ENCODE results near the gene NIN. TPM values are rescaled to one million over a fixed set of nuclear protein-coding genes. Genes with fewer than 3 reads are reported as not detected.

NIN gene
- total RNA-seq, 4 donors from 2014 or later: 9.4 to 66.3 (median 26.5) TPM

DNA sequence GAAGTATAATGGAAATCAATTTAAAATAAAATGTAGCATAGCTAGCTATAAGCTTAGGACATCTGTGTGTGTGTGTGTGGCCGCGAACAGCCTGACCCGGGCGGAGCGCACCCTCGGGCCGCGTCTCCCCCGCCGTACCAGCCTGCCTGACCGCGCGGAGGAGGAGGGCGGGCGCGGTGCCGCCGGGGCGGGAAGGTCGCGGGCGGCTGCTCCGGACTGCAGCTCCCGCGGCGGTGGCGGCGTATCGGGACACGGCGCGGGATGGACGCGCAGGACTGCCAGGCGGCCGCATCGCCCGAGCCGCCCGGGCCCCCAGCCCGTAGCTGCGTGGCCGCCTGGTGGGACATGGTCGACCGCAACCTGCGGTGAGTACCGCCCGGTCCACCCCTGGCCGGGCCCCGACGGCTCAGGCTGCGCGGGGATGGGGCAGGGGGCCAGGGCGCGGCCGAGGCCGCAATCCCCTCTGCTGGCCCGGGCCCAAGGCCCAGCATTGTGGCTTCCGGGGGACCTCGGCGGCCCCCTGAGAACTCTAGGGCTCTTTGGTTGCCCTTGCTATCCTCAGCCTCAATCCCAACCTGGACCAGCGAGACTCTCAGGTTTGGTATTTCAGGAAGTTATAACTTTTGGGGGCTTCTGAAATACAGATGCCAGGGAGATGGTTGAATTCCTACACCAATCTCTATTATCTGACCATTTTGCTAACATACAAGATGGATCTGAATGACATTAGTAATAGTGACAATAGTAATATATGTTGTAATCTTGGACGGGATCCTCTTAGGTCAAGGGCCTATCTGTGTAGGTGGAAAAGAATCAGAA lies 41.2 kb upstream of the NIN start, which contains the start of gene ABHD12B:
Gene ABHD12B (plus strand): TSS at position 140 of the 819 bp plus-strand sequence. CDS start 122 bp downstream, at position 262.
- 46 to 63% methylated on average over 1 to 42 of the region's 63 CpGs for WGBS, 2 donors (ENCODE audit: low coverage in 1 of 2)
- Histone ChIP-seq H3K27ac (peak within 1 kb of the TSS in 3 of 4 donors; percentile 7 to 61 (median 12)), H3K4me3 (peak within 1 kb of the TSS in 2 of 4 donors; percentile 20 to 33), H3K36me3 (no peaks in the 10 kb centered on the region), H3K27me3 (peaks cover 29% of the 10 kb centered on the region), H3K9me3 (no peaks in the 10 kb centered on the region), H3K4me1 (peaks cover 0 to 8% (median 3%) of the 10 kb centered on the region in 4 donors)
- no peak for DNase-seq
- intact Hi-C loops (cut with DNase I; ENCODE audit: low total_unique reads): no loop called here
- in situ Hi-C loops (cut with MboI; ENCODE audit: low pct_ligation_motif_present in 1 of 4, low pct_unique_long_range_greater_than_20kb in 1 of 4, low sequenced_read_pairs in 3 of 4): no loop called here
- TF ChIP-seq POLR2AphosphoS5 (IDR thresholded peaks at IDR 0.05) (no peak), CTCF (IDR thresholded peaks at IDR 0.05) (no peak), POLR2A (IDR thresholded peaks at IDR 0.05) (no peak), EP300 (IDR thresholded peaks at IDR 0.05; ENCODE audit: low read depth) (no peak)

DNA sequence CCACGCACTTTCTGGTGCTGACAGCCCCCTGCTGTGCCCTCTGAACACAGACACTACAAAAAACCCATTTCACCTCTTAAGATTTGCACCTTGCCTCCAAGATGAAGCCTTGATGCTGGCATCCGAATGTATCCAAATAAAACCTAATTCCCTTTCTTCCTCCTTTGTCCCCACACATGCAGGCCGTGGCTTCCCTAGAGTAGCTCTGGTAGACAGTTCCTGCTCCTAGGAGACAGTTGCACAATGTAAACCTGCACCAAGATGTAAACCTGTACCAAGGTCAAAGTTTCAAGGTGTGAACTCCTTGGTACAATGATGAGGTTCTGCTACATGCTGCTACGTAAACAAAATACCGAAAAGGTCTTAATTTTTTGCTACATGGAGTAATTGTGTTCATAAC lies 40.3 kb upstream of the NIN start:
- in situ Hi-C loops (cut with MboI; ENCODE audit: low pct_ligation_motif_present in 1 of 4, low pct_unique_long_range_greater_than_20kb in 1 of 4, low sequenced_read_pairs in 3 of 4): no loop called here
- WGBS, 2 donors (ENCODE audit: low coverage in 1 of 2): 53 to 56% methylated on average over 2 to 5 of the region's 5 CpGs
- DNase-seq: peak; percentile 39
- H3K4me1 ChIP-seq: peaks cover 0 to 8% (median 3%) of the 10 kb centered on the region in 4 donors
- H3K9me3 ChIP-seq: no peaks in the 10 kb centered on the region
- peaks cover 29% of the 10 kb centered on the region for H3K27me3 ChIP-seq
- H3K4me3 ChIP-seq: no peak overlapping the region
- intact Hi-C loops (cut with DNase I; ENCODE audit: low total_unique reads): no loop called here
- no peaks in the 10 kb centered on the region for H3K36me3 ChIP-seq
- H3K27ac ChIP-seq: peak overlapping the region in 2 of 4 donors; percentile 7 to 61
- TF ChIP-seq POLR2A (IDR thresholded peaks at IDR 0.05): peak; percentile 14
- no peak for TF ChIP-seq CTCF (IDR thresholded peaks at IDR 0.05)
- no peak for TF ChIP-seq EP300 (IDR thresholded peaks at IDR 0.05; ENCODE audit: low read depth)

- Histone ChIP-seq H3K4me1 (peaks cover 0 to under 1% (median 0%) of the 10 kb centered on the region in 4 donors), H3K4me3 (no peak overlapping the region), H3K27me3 (peaks cover 5% of the 10 kb centered on the region), H3K27ac (no peak overlapping the region), H3K36me3 (no peaks in the 10 kb centered on the region), H3K9me3 (no peaks in the 10 kb centered on the region)
- intact Hi-C loops (cut with DNase I; ENCODE audit: low total_unique reads) (no loop called here), in situ Hi-C loops (cut with MboI; ENCODE audit: low pct_ligation_motif_present in 1 of 4, low pct_unique_long_range_greater_than_20kb in 1 of 4, low sequenced_read_pairs in 3 of 4) (no loop called here)
- no peak for TF ChIP-seq POLR2A (IDR thresholded peaks at IDR 0.05)
- TF ChIP-seq CTCF (IDR thresholded peaks at IDR 0.05): no peak
- no peak for TF ChIP-seq EP300 (IDR thresholded peaks at IDR 0.05; ENCODE audit: low read depth)
- DNase-seq: no peak
- 58 to 71% methylated on average over 7 to 11 of the region's 11 CpGs for WGBS, 2 donors (ENCODE audit: low coverage in 1 of 2)
Observed at GRCh38 chr14:50865391-50866076, 34.6 kb upstream of the NIN start.

- no peak overlapping the region for H3K27ac ChIP-seq
- 83 to 85% methylated on average over 5 of the region's 5 CpGs for WGBS, 2 donors (ENCODE audit: low coverage in 1 of 2)
- in situ Hi-C loops (cut with MboI; ENCODE audit: low pct_ligation_motif_present in 1 of 4, low pct_unique_long_range_greater_than_20kb in 1 of 4, low sequenced_read_pairs in 3 of 4): no loop called here
- TF ChIP-seq POLR2AphosphoS5 (IDR thresholded peaks at IDR 0.05): no peak
- no peak for TF ChIP-seq POLR2A (IDR thresholded peaks at IDR 0.05)
- TF ChIP-seq CTCF (IDR thresholded peaks at IDR 0.05): no peak
- no peak for TF ChIP-seq EP300 (IDR thresholded peaks at IDR 0.05; ENCODE audit: low read depth)
- no peak overlapping the region for H3K4me3 ChIP-seq
- DNase-seq: no peak
- no peaks in the 10 kb centered on the region for H3K36me3 ChIP-seq
- no peaks in the 10 kb centered on the region for H3K9me3 ChIP-seq
- intact Hi-C loops (cut with DNase I; ENCODE audit: low total_unique reads): no loop called here
- H3K4me1 ChIP-seq: peaks cover 0 to 6% (median 3%) of the 10 kb centered on the region in 4 donors
- H3K27me3 ChIP-seq: no peaks in the 10 kb centered on the region
Observed at GRCh38 chr14:50864946-50865345, 34.0 kb upstream of the NIN start.

All from transverse colon (tissue), 4 donors.